HCT116 (cell line): ENCODE results near the gene TAF5L. TPM values are rescaled to one million over a fixed set of nuclear protein-coding genes. Genes with fewer than 3 reads are reported as not detected.

Source experiments
- ATAC-seq: fragments of 200-7000 bp; cut with Tn5 transposase; 2 replicates; pipeline ENCODE4 v1.9.1; 2020; ENCODE audit warnings: mild to moderate bottlenecking, moderate library complexity
- BruUV-seq: library from RNA; stranded (reverse); fragments of 400-500 nt; replicated peaks from 2 replicates; lab custom pipeline; 2021; lab: Mats Ljungman, UMichigan
- CTCF ChIA-PET: fragments of 300-600 bp; sonication (Branson Sonifier 250); formaldehyde crosslinking; loops from one replicate; lab custom pipeline; 2021; ENCODE audit warnings: antibody characterized with exemption; lab: Charles Lee
- POLR2A ChIA-PET: fragments of 300-600, 350-600 bp; sonication (Branson Sonifier 250); formaldehyde crosslinking; loops from one replicate; lab custom pipeline; 2021; ENCODE audit warnings: antibody characterized with exemption; lab: Charles Lee
- RAD21 ChIA-PET, 2 experiments: fragments of 300-600 bp; sonication (Branson Sonifier 250); formaldehyde crosslinking; loops; one replicate each; lab custom pipeline; 2023; ENCODE audit warnings: low total read pairs in 2 of 2; ENCODE audit not compliant: uncharacterized antibody in 2 of 2, unreplicated experiment in 2 of 2, low non-redundant PET in 1 of 2; lab: Charles Lee
- DNase-seq: peaks from one replicate; pipeline ENCODE4 v3.0.0-alpha.2; 2010; ENCODE audit warnings: low read depth, low spot score
- H2AFZ ChIP-seq: fragments of 200-600 bp; shearing (Covaris generic), sonication (generic); 2 replicates; pipeline ENCODE4 v1.6.1; 2017; ENCODE audit warnings: low read depth, mixed run types, mixed read lengths, antibody characterized with exemption, low read length; ENCODE audit not compliant: poor library complexity, severe bottlenecking
- H3K27ac ChIP-seq: 2 replicates; pipeline ENCODE4 v1.5.1; 2012; ENCODE audit warnings: low read depth, low read length
- H3K27me3 ChIP-seq: fragments of 200-600 bp; sonication (generic); 2 replicates; pipeline ENCODE4 v1.6.1; 2016; ENCODE audit warnings: mixed run types, low read length, mixed read lengths; ENCODE audit not compliant: insufficient read depth
- H3K36me3 ChIP-seq, 2 experiments: fragments of 200-500 bp in 1 of 2; fragments of 200-600 bp in 1 of 2; sonication (Bioruptor generic) in 1 of 2; sonication (generic) in 1 of 2; 2 replicates each; pipeline versions ENCODE4 v1.5.1 to v1.6.1; 2014 to 2016; ENCODE audit warnings: low read length in 2 of 2, inconsistent platforms in 1 of 2, mixed read lengths in 1 of 2, mixed run types in 1 of 2; ENCODE audit not compliant: insufficient read depth in 2 of 2, control insufficient read depth in 1 of 2
- H3K4me1 ChIP-seq, 2 experiments: fragments of 200-600 bp in 1 of 2; sonication (generic) in 1 of 2; 2 replicates each; pipeline versions ENCODE4 v1.5.1 to v1.6.1; 2012 to 2017; ENCODE audit warnings: low read length in 2 of 2, inconsistent platforms in 1 of 2, mild to moderate bottlenecking in 1 of 2, mixed read lengths in 1 of 2, mixed run types in 1 of 2, moderate library complexity in 1 of 2; ENCODE audit not compliant: insufficient read depth in 2 of 2, control insufficient read depth in 1 of 2
- H3K4me2 ChIP-seq: fragments of 200-600 bp; sonication (generic); 2 replicates; pipeline ENCODE4 v1.6.1; 2017; ENCODE audit warnings: mixed run types, low read length, mixed read lengths
- H3K4me3 ChIP-seq, 2 experiments: fragments of 200-600 bp in 1 of 2; sonication (generic) in 1 of 2; replicated peaks in 1 of 2; 2 replicates each; pipeline ENCODE4 v1.5.1; 2011 to 2016; ENCODE audit warnings: low read length in 2 of 2, control low read depth in 1 of 2, low read depth in 1 of 2, mild to moderate bottlenecking in 1 of 2, mixed read lengths in 1 of 2, mixed run types in 1 of 2
- H3K79me2 ChIP-seq: fragments of 200-600 bp; sonication (generic); 2 replicates; pipeline ENCODE4 v1.6.1; 2017; ENCODE audit warnings: mild to moderate bottlenecking, mixed run types, low read length, moderate library complexity, mixed read lengths; ENCODE audit not compliant: insufficient read depth
- H3K9ac ChIP-seq: fragments of 200-600 bp; sonication (generic); 2 replicates; pipeline ENCODE4 v1.6.1; 2016; ENCODE audit warnings: low read length, mixed read lengths
- H3K9me2 ChIP-seq: fragments of 200-600 bp; sonication (generic), shearing (Covaris generic); 2 replicates; pipeline ENCODE4 v1.6.1; 2017; ENCODE audit warnings: mixed run types, mild to moderate bottlenecking, moderate library complexity; ENCODE audit not compliant: insufficient read depth
- H3K9me3 ChIP-seq, 2 experiments: fragments of 200-500 bp in 1 of 2; fragments of 200-600 bp in 1 of 2; sonication (Bioruptor generic) in 1 of 2; sonication (generic) in 1 of 2; 2 replicates each; pipeline ENCODE4 v1.6.1; 2014 to 2017; ENCODE audit warnings: low read length in 2 of 2, mixed read lengths in 2 of 2, inconsistent platforms in 1 of 2, low read depth in 1 of 2, mild to moderate bottlenecking in 1 of 2, mixed run types in 1 of 2, moderate library complexity in 1 of 2; ENCODE audit not compliant: control insufficient read depth in 1 of 2, insufficient read depth in 1 of 2
- H4K20me1 ChIP-seq: fragments of 200-600 bp; sonication (generic), shearing (Covaris generic); 2 replicates; pipeline ENCODE4 v1.6.1; 2017; ENCODE audit warnings: mixed run types, mild to moderate bottlenecking, moderate library complexity; ENCODE audit not compliant: insufficient read depth
- CBX3 ChIP-seq: IDR thresholded peaks from 2 replicates; pipeline ENCODE4 v1.6.1; 2012; ENCODE audit warnings: low read depth
- CEBPB ChIP-seq: IDR thresholded peaks from 2 replicates; pipeline ENCODE4 v1.6.1; 2012; ENCODE audit warnings: low read depth
- CTCF ChIP-seq, 3 experiments: fragments of 200-600 bp in 1 of 3; sonication (generic) in 1 of 3; IDR thresholded peaks in 2 of 3; conservative IDR thresholded peaks in 1 of 3; 2 replicates each; pipeline ENCODE4 v1.5.1; 2012 to 2017; ENCODE audit warnings: low read depth in 2 of 3, low read length in 2 of 3, antibody characterized with exemption in 1 of 3, borderline replicate concordance in 1 of 3, control low read depth in 1 of 3, mild to moderate bottlenecking in 1 of 3, mixed read lengths in 1 of 3, mixed run types in 1 of 3, moderate library complexity in 1 of 3; ENCODE audit not compliant: insufficient read depth in 1 of 3
- EGR1 ChIP-seq: IDR thresholded peaks from 2 replicates; pipeline ENCODE4 v1.6.1; 2012; ENCODE audit warnings: low read depth
- ELF1 ChIP-seq: IDR thresholded peaks from 2 replicates; pipeline ENCODE4 v1.6.1; 2012; ENCODE audit warnings: low read depth, borderline replicate concordance
- EZH2 ChIP-seq: fragments of 200-600 bp; sonication (generic); IDR thresholded peaks from 2 replicates; pipeline ENCODE4 v1.6.1; 2017; ENCODE audit warnings: antibody characterized with exemption, mixed run types
- EZH2phosphoT487 ChIP-seq: fragments of 200-600 bp; IDR thresholded peaks from 2 replicates; pipeline ENCODE4 v1.6.1; 2018; ENCODE audit warnings: antibody characterized with exemption, borderline replicate concordance
- FOSL1 ChIP-seq: IDR thresholded peaks from 2 replicates; pipeline ENCODE4 v1.6.1; 2012; ENCODE audit warnings: low read depth
- JUND ChIP-seq: IDR thresholded peaks from 2 replicates; pipeline ENCODE4 v1.6.1; 2012
- MAX ChIP-seq: IDR thresholded peaks from 2 replicates; pipeline ENCODE4 v1.6.1; 2012
- POLR2AphosphoS5 ChIP-seq: IDR thresholded peaks from 2 replicates; pipeline ENCODE4 v1.6.1; 2011; ENCODE audit warnings: mild to moderate bottlenecking, low read depth, low read length, moderate library complexity
- RAD21 ChIP-seq: IDR thresholded peaks from 2 replicates; pipeline ENCODE4 v1.6.1; 2012; ENCODE audit warnings: low read depth, mild to moderate bottlenecking
- SIN3A ChIP-seq: IDR thresholded peaks from 2 replicates; pipeline ENCODE4 v1.6.1; 2012; ENCODE audit warnings: low read depth
- SP1 ChIP-seq: IDR thresholded peaks from 2 replicates; pipeline ENCODE4 v1.6.1; 2012; ENCODE audit warnings: low read depth
- SRF ChIP-seq: IDR thresholded peaks from 2 replicates; pipeline ENCODE4 v1.6.1; 2012; ENCODE audit warnings: low read depth
- TCF7L2 ChIP-seq: IDR thresholded peaks from 2 replicates; pipeline ENCODE4 v1.7.0; 2011; ENCODE audit warnings: borderline replicate concordance, inconsistent platforms; ENCODE audit not compliant: insufficient read depth, insufficient read length; ENCODE audit errors: extremely low read depth
- YY1 ChIP-seq: IDR thresholded peaks from 2 replicates; pipeline ENCODE4 v1.6.1; 2011; ENCODE audit warnings: low read length, low read depth, moderate library complexity, mild to moderate bottlenecking; ENCODE audit not compliant: insufficient replicate concordance; ENCODE audit errors: extremely low read depth
- ZBTB33 ChIP-seq: IDR thresholded peaks from 2 replicates; pipeline ENCODE4 v1.6.1; 2011; ENCODE audit warnings: mild to moderate bottlenecking, low read length, moderate library complexity; ENCODE audit not compliant: insufficient replicate concordance; ENCODE audit errors: extremely low read depth
- ZFX ChIP-seq: fragments of 450-650 bp; IDR thresholded peaks from 2 replicates; pipeline ENCODE4 v1.6.1; 2017
- ZNF274 ChIP-seq: fragments of 200-500 bp; sonication (Bioruptor generic); IDR thresholded peaks from 2 replicates; pipeline ENCODE4 v1.6.1; 2014; ENCODE audit warnings: mild to moderate bottlenecking, low read depth, low read length, inconsistent platforms
- intact Hi-C: fragments of 100-400 bp; cut with micrococcal nuclease; formaldehyde crosslinking; loops from 2 replicates; pipeline ENCODE4 v1.10.0; 2022
- total RNA-seq: library from RNA; stranded (reverse); gene quantifications from one replicate; pipeline ENCODE4 v1.2.1, GENCODE V29; 2021; ENCODE audit not compliant: unreplicated experiment

The TAF5L gene
- total RNA-seq, 1 experiment from 2014 or later, result 22.4 TPM

GRCh38 chr1:229643996-229644745, 18.2 kb upstream of the TAF5L start:
- Histone ChIP-seq H3K9me2 (no peaks in the 10 kb centered on the region), H4K20me1 (no peaks in the 10 kb centered on the region; the same call in 1 of the 2 replicates), H3K79me2 (peaks cover 49% of the 10 kb centered on the region), H2AFZ (no peak overlapping the region), H3K27me3 (no peaks in the 10 kb centered on the region), H3K9ac (no peak overlapping the region), H3K36me3 (peaks cover 37 to 41% of the 10 kb centered on the region in 2 experiments), H3K27ac (no peak overlapping the region), H3K4me1 (no peaks in the 10 kb centered on the region), H3K4me3 (no peak overlapping the region), H3K4me2 (no peak overlapping the region), H3K9me3 (no peaks in the 10 kb centered on the region)
- ATAC-seq, result no peak
- RAD21 ChIA-PET, result no interaction called here
- no peak for DNase-seq
- CTCF ChIA-PET, result no interaction called here
- POLR2A ChIA-PET, result no interaction called here
- intact Hi-C loops, result no loop called here
- TF ChIP-seq SP1, result no peak
- TF ChIP-seq EZH2phosphoT487, result no peak
- TF ChIP-seq MAX, result no peak
- TF ChIP-seq POLR2AphosphoS5, result no peak
- no peak for TF ChIP-seq CEBPB
- TF ChIP-seq YY1, result no peak
- TF ChIP-seq TCF7L2, result no peak
- no peak for TF ChIP-seq SRF
- no peak for TF ChIP-seq RAD21
- TF ChIP-seq ELF1, result no peak
- TF ChIP-seq ZNF274, result no peak
- no peak for TF ChIP-seq FOSL1
- TF ChIP-seq EZH2, result no peak
- no peak for TF ChIP-seq JUND
- TF ChIP-seq ZBTB33, result no peak
- no peak for TF ChIP-seq SIN3A
- no peak for TF ChIP-seq ZFX
- TF ChIP-seq EGR1, result no peak
- TF ChIP-seq CTCF (IDR thresholded peaks at IDR 0.05 in 2 of 3, conservative IDR thresholded peaks at IDR 0.05 in 1 of 3; ENCODE audit: borderline replicate concordance in 1 of 3, insufficient read depth in 1 of 3, low read depth in 2 of 3, low read length in 2 of 3), result no peak
- no peak for TF ChIP-seq CBX3
- BruUV-seq, result no TSS peak
